GM12874 (cell line): ENCODE measurements around the gene ZSCAN5A.
A peak's percentile ranks its signal among the peaks of the same experiment; 100 is the strongest.

Source experiments
- TF ChIP-seq, protein P1 (sequence below): IDR thresholded peaks from 2 replicates; pipeline ENCODE4 v1.5.1; 2011; ENCODE audit warnings: low read depth, mild to moderate bottlenecking, control low read depth, low read length, moderate library complexity; ENCODE audit not compliant: insufficient read depth

The ZSCAN5A gene

DNA sequence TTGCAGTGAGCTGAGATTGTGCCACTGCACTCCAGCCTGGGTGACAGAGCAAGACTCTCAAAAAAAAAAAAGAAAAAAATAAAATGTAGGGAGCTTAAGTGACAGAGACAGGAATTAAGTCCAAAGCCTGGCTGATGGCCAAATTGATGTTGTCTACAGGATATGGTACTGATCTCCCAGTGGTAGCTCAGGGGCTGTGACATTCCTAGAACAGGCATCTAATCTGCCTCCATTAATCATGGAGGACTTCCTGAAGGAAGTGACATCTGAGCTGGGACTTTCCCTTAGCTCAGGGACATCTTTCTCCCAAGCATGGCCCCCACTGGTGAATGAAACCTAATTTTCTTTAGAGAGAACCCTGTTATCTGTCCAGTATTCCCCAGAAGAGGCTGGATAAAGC lies 53.5 kb downstream of the ZSCAN5A start:
- TF ChIP-seq, protein P1, sequence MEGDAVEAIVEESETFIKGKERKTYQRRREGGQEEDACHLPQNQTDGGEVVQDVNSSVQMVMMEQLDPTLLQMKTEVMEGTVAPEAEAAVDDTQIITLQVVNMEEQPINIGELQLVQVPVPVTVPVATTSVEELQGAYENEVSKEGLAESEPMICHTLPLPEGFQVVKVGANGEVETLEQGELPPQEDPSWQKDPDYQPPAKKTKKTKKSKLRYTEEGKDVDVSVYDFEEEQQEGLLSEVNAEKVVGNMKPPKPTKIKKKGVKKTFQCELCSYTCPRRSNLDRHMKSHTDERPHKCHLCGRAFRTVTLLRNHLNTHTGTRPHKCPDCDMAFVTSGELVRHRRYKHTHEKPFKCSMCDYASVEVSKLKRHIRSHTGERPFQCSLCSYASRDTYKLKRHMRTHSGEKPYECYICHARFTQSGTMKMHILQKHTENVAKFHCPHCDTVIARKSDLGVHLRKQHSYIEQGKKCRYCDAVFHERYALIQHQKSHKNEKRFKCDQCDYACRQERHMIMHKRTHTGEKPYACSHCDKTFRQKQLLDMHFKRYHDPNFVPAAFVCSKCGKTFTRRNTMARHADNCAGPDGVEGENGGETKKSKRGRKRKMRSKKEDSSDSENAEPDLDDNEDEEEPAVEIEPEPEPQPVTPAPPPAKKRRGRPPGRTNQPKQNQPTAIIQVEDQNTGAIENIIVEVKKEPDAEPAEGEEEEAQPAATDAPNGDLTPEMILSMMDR: no peak

DNA sequence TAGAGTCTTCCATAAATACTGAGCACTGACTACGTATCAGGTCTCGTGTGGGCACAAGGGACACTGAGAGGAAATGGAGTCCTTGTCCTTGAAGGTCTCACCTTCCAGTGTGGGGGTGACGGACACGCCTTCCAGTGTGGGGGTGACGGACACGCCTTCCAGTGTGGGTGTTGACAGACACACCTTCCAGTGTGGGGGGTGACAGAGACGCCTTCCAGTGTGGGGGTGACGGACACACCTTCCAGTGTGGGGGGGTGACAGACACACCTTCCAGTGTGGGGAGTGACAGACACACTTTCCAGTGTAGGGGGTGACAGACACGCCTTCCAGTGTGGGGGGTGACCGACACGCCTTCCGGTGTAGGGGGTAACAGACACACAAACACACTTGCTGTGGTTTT lies 56.4 kb downstream of the ZSCAN5A start:
- TF ChIP-seq, protein P1: no peak

DNA sequence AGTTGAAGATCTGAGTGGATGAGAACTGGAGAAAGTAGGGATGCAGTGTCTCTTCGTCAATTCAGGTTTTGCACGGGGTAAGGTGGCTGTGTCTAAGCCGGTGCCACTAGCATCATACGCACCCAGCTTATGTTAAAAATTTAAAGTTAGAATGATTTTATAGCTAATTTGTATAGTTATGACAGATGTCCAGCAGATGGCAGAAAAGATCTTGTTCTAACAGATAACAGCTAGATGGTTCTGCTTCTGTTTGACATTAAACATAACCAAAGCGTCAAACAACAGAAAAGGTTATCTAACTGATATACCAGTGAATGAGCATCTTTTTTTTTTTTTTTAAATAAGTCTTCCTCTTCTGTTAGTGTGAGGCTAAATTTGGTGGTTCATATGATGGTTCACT lies 60.9 kb downstream of the ZSCAN5A start:
- TF ChIP-seq, protein P1: peak; percentile 6; the same call in 1 of the 2 replicates

DNA sequence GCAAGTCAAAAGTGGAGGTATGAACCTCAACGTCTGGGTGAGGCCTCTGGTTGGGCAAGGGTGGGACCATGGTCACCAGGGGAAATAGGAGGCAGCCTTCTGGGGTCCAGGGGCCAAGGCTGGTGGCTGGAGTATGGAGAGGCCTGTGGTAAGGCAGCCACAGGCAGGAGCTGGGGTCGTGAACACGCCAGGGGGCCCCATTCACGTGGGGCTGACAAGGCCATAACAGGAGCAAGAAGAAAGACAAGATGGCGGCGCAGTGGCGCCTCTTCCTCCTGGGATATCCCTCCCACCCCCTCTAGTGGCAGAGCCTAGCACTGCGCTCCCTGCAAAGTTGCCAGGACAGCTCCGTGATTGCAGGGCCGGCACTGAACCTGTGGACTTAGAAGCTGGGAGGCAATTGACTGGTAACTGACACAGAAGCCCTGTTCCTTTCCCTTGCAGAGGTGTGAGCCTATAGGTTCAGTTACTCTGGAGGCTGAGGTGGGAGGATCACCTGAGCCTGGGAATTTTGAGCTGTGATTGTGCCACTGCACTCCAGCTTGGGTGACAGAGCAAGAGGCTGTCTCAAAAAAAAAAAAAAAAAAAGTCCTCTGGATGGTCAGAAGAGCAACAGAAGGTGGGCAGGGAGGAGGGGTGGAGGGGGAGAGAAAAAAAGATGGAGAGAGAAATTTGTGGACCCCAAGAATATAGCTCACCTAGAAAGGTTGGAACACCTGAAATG lies 61.8 kb downstream of the ZSCAN5A start:
- TF ChIP-seq, protein P1: peak; percentile 96

DNA sequence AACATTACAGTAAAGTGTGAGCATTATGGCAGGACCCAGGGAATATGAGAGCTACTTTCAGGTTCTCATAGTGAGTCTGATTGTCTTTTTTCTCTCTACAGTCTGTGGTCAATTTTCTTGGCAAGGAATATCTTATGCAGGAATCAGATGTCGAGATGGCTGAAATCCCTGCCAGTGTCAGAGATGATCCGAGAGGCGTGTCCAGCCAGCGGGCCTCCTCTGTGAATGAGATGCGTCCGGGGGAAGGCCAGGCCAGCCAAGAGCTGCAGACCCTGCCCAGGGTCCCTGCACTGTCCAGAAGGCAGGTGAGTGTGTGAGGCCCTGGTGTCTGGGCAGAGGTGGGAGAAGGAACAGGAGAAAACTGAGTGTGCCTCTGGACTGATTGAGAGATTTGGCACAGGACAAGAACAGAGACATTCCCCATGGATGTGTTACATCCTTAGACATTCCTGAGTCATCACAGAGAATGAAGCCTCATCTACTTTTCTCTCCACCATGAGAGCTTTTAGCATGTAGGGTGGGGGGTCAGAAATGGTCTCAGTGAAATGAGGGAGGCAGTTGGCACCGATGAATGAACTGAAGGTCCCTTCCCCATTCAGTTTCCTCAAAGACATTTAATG lies 69.4 kb downstream of the ZSCAN5A start:
- TF ChIP-seq, protein P1: no peak

DNA sequence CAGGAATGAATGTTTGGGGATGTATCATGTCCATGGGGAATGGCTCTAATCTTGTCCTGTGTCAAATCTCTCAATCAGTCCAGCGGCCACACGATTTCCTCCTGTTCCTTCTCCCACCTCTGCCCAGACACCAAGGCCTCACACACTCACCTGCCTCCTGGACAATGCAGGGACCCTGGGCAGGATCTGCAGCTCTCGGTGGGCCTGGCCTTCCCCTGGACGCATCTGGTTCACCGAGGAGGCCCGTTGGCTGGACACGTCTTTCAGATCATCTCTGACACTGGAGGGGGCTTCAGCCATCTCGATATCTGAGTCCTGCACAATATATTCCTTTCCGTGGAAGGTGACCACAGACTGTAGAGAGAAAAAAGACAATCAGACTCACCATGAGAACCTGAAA lies 91.2 kb downstream of the ZSCAN5A start:
- TF ChIP-seq, protein P1: no peak

DNA sequence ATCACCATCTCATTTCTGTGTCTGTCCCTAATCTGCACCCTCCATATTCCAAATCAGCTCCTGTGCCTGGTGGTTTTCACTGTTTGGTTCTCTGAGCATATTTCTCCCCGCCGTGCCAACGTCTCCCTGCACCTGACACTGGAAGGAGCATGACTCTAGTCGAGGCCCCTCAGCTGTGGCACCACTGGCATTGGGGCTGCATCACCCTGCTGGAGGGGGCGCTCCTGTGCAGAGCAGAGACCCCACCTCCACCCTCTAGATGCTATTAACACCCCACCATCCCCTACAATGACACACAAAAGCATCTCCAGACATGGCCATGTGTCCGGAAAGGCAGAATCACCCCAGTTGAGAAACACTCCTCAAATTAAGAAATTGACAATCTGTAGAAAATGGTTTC lies 91.7 kb downstream of the ZSCAN5A start:
- TF ChIP-seq, protein P1: no peak
